Globus pallidus (tissue), 1 donor: Measurements from ENCODE around the gene TLCD3B.
"Not testable (repeated sequence)": the region's sequence is repeated elsewhere in the genome, so short reads cannot be mapped to it uniquely, and the experiment has no call there.

ENCODE experiments used
- DNase-seq: peaks from one replicate; pipeline ENCODE4 v3.0.0-alpha.2; 2015; ENCODE audit warnings: low spot score

Gene TLCD3B

GRCh38 chr16:30060836-30061554, 29.9 kb upstream of the TLCD3B start:
- DNase-seq = no peak

GRCh38 chr16:30060346-30060745, 29.3 kb upstream of the TLCD3B start:
- no peak for DNase-seq

- no peak for DNase-seq
Measured at GRCh38 chr16:30054959-30055553, 24.0 kb upstream of the TLCD3B start.

GRCh38 chr16:30054451-30054850, 23.4 kb upstream of the TLCD3B start:
- DNase-seq = no peak

- no peak for DNase-seq
Measured at GRCh38 chr16:30053376-30054015, 22.4 kb upstream of the TLCD3B start.

DNA sequence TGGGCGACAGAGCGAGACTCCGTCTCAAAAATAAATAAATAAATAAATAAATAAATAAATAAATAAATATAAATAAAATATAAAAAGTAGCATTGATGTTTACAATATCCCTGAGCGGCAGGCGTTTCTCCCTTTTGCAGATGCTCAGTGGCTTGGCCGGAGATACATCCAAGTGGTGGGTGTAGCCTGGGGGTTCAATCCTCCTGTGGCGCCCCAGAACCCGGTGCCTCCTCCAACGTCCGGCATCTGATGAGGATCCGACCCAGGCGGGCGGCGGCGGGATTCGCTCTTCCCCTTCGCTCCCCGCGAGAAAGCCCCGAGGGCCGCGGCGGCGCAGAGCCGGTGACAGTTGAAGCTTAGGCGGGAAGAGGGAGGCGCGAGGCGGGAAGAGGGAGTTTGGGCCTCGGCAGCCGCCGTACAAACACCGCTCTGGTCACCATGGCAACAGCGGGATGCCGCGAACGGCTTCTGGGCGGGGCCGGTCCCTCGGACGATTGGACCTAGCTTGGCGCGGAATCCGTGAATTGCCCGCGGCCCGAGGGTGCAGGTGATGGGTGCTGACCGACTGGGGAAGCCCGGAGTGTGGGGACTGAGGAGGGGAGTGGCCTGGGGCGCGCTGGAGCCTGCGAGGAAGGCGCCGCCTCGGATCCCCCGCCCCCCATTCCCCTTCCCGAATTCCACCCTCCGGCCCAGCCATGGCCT, 21.8 kb upstream of the TLCD3B start:
- peak; percentile 63 for DNase-seq

DNA sequence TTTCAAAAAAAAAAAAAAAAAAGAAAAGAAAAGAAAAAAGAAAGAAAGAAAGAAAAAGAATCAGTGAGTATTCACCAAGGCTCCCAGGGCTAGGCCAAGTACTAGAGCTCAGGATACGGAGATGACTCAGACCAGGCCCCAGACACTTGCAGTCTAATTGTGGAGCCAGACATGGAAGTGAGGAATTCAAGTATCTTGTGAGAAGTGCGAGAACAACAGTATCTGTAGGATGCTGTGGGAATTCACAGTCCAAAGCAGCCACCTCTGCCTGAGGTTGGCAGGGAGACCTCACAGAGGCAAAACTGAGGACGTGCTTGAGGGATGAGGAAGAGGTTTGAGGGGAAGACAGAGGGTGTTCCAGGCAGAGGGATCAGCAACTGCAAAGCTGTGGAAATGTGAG, 20.4 kb upstream of the TLCD3B start:
- DNase-seq = no peak

DNA sequence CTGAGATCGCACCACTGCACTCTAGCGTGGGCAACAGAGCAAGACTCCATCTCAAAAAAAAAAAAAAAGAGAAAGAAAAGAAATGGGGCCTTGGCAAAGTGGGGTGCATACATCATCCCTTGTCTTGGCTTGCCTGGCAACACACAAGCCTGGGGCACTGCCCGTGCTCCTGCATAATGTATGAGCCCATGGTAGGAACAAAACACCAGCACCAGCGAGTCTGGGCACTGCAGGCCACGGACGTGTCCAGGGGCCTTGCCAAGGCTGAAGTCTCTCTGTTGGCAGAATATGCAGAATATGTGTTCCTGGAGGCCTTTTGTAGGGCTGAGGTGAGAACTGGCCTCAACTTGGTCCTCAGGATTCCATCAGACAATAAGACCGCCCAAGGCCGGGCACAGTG, 18.8 kb upstream of the TLCD3B start:
- peak; percentile 75 for DNase-seq

DNA sequence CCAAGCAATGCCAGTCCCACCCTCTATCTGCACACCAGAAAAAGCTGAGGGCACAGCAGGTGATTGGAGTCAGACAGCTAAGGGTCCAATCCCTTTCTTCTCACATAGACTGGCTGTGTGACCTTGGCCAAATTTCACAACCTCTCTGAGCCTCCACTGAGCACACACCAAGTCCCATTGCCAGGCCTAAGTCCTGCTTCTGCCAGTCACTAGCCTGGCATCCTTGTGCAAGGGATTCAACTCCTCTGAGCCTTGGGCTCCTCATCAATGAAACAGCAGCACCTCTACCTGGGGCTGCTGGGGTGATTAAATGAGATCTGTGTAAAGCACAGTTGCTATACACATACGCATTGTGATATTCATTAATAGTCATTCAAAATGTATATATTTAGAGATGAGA, 15.5 kb upstream of the TLCD3B start:
- DNase-seq = no peak

DNA sequence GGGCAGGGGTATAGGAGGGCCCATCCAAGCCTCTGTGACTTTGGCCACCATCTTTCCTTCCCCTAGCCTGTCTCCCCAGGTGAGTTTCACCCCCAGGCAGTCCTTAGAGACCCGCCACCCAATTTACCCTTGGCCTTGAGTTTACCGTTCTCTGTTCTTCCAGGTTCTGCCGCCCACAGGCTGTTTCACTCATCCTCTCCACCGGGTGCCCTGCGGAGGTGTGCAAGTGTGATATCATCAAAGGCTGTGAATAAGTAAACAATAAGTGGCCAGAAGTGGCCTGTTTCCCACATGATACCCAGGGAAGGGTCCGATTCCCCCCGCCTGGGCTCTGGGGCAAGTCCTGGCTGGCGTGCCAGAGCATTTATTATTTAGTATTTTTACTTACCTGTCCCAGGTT, 15.1 kb upstream of the TLCD3B start:
- no peak for DNase-seq

- DNase-seq = no peak
Measured at GRCh38 chr16:30041841-30042240, 10.8 kb upstream of the TLCD3B start.

DNA sequence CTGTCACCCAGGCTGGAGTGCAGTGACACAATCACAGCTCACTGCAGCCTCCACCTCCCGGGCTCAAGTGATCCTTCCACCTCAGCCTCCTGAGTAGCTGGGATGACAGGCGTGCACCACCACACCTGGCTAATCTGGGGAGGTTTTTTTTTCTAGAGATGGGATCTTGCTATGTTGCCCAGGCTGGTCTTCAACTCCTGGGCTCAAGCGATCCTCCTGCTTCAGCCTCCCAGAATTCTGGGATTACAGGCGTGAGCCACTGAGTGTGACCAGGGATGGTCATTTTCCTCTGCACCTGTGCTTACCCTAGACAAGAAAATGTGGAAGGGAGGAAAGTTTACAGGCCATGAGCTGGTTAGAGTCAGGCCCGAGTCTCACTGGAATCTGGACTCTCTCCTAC, 9.6 kb upstream of the TLCD3B start:
- not testable (repeated sequence) for DNase-seq

DNA sequence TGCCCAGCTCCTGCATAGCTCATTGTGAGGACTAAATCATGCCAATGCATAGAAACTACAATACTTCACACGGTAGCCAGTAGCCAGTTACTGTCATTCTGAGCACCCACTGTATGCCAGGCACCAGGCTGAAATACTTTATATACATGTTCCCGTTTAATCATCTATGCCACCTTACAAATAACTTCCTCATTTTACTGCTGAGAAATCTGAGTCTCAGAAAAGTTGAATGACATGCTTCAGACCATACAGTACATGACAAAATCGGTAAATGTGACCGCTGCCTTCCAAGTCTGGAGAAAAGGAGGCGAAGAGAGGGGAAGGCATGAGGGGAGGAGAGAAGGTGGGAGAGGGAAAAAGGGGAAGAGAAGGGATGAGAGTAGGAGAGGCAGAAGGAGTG, 9.2 kb upstream of the TLCD3B start:
- no peak for DNase-seq

DNA sequence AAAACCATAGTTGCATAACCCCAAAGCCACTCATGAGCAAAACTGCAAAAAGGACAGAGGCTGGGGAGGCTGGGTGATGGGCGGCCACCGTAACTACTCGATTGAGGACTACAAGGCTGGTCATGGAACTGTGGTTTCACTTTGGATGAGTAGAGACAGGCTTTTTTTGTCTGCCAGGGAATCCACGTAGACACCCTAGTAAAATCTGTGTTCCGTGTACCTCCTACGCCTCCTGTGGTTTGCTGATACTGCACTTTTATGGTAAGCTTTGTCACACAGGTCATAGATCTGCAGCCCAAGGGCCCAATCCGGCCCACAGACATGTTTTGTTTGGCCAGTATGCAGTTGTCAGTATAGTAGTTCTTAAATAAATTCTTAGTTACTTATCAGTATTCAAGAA, 2.2 kb upstream of the TLCD3B start:
- no peak for DNase-seq

GRCh38 chr16:30032083-30032819, 1.2 kb upstream of the TLCD3B start:
- DNase-seq = peak; percentile 47

- no peak for DNase-seq
Measured at GRCh38 chr16:30031477-30031918, 427 bp upstream of the TLCD3B start.

GRCh38 chr16:30030011-30030685, 923 bp downstream of the TLCD3B start:
- no peak for DNase-seq

DNA sequence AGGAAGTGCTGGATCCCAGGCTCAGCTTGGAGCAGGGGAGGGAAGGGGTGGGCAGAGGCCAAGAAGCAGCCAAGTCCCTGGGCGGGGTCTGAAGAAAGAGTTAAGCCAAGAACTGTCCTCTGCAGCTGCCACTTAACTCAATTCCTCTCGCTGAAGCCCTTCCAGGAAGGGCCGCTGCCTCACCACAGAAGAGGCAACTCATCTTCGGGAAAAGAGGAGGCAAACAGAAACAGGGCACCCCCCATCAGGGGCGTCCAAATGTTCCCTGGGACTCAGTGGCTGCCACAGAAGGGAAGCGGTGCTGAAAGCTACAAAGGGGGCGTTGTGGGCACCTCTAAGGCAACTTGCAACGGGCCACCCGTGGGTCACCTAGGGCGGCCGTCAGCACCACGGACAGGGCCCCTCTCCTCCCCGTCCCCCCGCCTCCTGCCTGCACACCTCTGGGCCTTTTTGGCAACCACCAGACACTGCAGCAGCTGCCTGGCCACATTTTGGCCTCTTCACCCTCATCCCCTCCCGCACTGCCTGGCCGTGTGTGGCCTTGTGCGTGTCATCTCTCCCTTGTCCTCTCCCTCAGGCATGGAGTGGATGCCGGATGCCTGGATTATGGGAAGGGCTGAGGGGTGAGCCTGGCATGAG, 2.5 kb downstream of the TLCD3B start:
- DNase-seq = no peak

DNA sequence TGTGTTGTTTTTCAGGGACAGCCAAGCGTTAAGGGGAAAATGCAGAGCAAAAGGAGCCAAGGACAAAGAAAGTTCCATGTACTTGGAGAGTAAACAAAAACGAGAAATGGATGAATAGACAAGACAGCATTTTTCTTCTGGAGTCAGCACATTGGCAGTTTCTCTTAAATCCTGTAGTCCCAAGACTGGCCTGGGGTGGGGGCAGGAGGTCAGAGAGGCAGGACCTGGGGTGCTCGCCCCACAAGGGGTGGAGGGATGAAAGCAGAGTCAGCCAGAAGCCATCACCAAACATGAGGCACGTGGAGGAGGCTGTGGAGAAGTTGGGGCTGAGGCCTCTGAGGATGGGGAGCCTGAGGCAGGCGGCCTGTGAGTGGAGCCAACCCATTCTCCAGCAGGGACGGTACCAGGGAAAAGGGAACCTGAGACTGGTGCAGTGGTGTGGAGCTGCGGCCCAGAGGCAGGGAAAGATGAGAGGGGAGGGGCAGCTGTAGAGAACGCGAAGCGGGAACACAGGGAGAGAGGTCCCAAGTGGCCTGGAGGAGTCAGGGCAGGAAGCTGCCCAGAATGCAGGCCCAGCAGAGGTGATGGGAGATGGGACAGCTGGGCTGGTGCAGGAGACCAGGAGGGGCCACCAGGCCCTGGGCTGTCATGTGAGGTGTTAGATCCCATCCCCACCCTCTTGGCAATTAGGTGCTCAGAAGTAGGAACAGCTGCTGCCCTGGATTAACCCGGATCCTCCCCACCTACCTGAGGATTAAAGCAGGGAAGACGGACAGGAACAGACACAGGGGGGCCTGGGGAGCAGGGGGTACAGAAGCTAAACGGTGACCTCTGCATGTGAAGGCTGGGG, 3.3 kb downstream of the TLCD3B start:
- no peak for DNase-seq

GRCh38 chr16:30026449-30026848, 4.6 kb downstream of the TLCD3B start:
- no peak for DNase-seq
